Kidney (tissue), 14 donors: ENCODE results near the gene BRINP2. TPM values are rescaled to one million over a fixed set of nuclear protein-coding genes. Genes with fewer than 3 reads are reported as not detected.

ENCODE experiments used
- DNase-seq, 5 donors: peaks; one replicate each; pipeline ENCODE4 v3.0.0-alpha.2; 2013 to 2020
- FAIRE-seq: peaks from 2 replicates; lab custom pipeline; 2012; peaks lifted over from hg19 to GRCh38; lab: Jason Lieb, UNC
- H3K27ac ChIP-seq, 2 donors: one replicate each; pipeline ENCODE4 v1.7.0; 2013; ENCODE audit warnings: low read depth in 2 of 2, low read length in 2 of 2, inconsistent platforms in 1 of 2
- H3K27me3 ChIP-seq: one replicate; pipeline ENCODE4 v1.7.1; 2013; ENCODE audit warnings: low read length, inconsistent platforms; ENCODE audit not compliant: control insufficient read depth, insufficient read depth
- H3K36me3 ChIP-seq, 3 donors: one replicate each; pipeline versions ENCODE4 v1.7.0 to v1.7.1; 2013; ENCODE audit warnings: low read length in 3 of 3, control low read depth in 1 of 3, inconsistent platforms in 1 of 3; ENCODE audit not compliant: insufficient read depth in 3 of 3, control insufficient read depth in 2 of 3
- H3K4me1 ChIP-seq, 3 donors: one replicate each; pipeline versions ENCODE4 v1.7.0 to v1.7.1; 2013; ENCODE audit warnings: low read length in 3 of 3, inconsistent platforms in 1 of 3, low read depth in 1 of 3; ENCODE audit not compliant: control insufficient read depth in 2 of 3, insufficient read depth in 2 of 3
- H3K4me3 ChIP-seq, 3 donors: one replicate each; pipeline versions ENCODE4 v1.7.0 to v1.8.1; 2013; ENCODE audit warnings: low read length in 3 of 3, control low read depth in 1 of 3, inconsistent platforms in 1 of 3
- H3K9ac ChIP-seq, 3 donors: one replicate each; pipeline versions ENCODE4 v1.7.0 to v1.7.1; 2013; ENCODE audit warnings: low read length in 3 of 3, control low read depth in 1 of 3, inconsistent platforms in 1 of 3
- H3K9me3 ChIP-seq, 3 donors: one replicate each; pipeline versions ENCODE4 v1.7.0 to v1.7.1; 2013; ENCODE audit warnings: low read length in 3 of 3, control low read depth in 1 of 3, inconsistent platforms in 1 of 3; ENCODE audit not compliant: control insufficient read depth in 2 of 3, insufficient read depth in 1 of 3
- intact Hi-C: fragments of 100-400 bp; cut with DNase I; formaldehyde crosslinking; loops from one replicate; pipeline ENCODE4 v1.11.1; 2022
- polyA plus RNA-seq: library from polyadenylated mRNA; stranded (reverse); fragments of 350-450 nt; fragmentation: Illumina TruSeq; extraction: RNeasy Lipid Tissue Mini Kit (QIAGEN cat#74804); gene quantifications from one replicate; pipeline ENCODE4 v1.2.3, GENCODE V29; 2014; ENCODE audit warnings: low read depth, low replicate concordance; ENCODE audit not compliant: insufficient read depth
- total RNA-seq: library from RNA; stranded (reverse); fragmentation: NEBNext Ultra II Directional; extraction: Animal tissue kit (Norgen Biotek cat#: 25700); gene quantifications from one replicate; pipeline ENCODE4 v1.2.1, GENCODE V29; 2021
- TF ChIP-seq, protein P1 (sequence below): IDR thresholded peaks from 3 replicates; pipeline ENCODE4 v1.5.1; 2012; ENCODE audit warnings: mild to moderate bottlenecking, moderate library complexity, borderline replicate concordance; ENCODE audit not compliant: insufficient read depth; ENCODE audit errors: extremely low read depth
- donor health status: control.
- donor health status: control.
- donor health status: control.
- donor health status: control.
- donor health status: control.
- donor health status: DM: yes; HTN: yes; CAD: no.
- donor health status: Normal renal cell carcinoma (clear cell type).

The BRINP2 gene
- total and polyA plus RNA-seq, 2 donors from 2014 or later = not detected

DNA sequence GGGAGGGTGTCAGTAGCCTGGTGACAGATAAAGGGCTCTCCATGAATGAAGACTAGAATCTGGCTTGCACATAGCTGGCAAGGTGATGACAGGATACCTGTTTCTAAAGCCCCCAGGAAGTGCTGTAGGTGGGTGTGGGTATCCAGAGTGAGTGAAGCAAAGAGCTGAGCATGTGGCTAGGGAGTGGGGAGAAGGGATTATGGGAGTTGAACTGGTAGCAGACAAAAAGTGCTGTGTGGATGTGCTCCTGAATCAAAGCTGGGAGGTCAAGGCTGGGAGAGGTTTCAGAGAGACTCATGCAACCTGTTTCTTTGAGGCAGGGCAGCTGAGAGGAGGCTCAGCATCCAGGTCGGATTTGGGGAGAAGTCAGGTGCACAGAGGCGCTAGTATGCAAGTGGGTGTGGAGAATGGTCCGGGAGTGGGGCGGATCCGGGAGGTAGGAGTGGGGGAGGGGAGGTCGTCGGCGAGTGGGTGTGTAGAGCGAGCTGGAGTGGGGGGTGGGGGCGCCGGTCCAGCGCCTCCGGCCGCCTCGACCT is 6.8 kb upstream of the BRINP2 start:
- Histone ChIP-seq H3K36me3 (no peaks in the 10 kb centered on the region), H3K9ac (no peak overlapping the region), H3K27ac (no peak overlapping the region), H3K9me3 (no peaks in the 10 kb centered on the region), H3K4me1 (peaks cover 0 to 3% (median 0%) of the 10 kb centered on the region in 3 donors), H3K27me3 (peaks cover 20% of the 10 kb centered on the region), H3K4me3 (peak overlapping the region in 2 of 3 donors; percentile 23 to 42)
- intact Hi-C loops = no loop called here
- TF ChIP-seq, protein P1, sequence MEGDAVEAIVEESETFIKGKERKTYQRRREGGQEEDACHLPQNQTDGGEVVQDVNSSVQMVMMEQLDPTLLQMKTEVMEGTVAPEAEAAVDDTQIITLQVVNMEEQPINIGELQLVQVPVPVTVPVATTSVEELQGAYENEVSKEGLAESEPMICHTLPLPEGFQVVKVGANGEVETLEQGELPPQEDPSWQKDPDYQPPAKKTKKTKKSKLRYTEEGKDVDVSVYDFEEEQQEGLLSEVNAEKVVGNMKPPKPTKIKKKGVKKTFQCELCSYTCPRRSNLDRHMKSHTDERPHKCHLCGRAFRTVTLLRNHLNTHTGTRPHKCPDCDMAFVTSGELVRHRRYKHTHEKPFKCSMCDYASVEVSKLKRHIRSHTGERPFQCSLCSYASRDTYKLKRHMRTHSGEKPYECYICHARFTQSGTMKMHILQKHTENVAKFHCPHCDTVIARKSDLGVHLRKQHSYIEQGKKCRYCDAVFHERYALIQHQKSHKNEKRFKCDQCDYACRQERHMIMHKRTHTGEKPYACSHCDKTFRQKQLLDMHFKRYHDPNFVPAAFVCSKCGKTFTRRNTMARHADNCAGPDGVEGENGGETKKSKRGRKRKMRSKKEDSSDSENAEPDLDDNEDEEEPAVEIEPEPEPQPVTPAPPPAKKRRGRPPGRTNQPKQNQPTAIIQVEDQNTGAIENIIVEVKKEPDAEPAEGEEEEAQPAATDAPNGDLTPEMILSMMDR = no peak
- DNase-seq = peak in 2 of 5 donors; percentile 24 to 29
- no peak for FAIRE-seq

DNA sequence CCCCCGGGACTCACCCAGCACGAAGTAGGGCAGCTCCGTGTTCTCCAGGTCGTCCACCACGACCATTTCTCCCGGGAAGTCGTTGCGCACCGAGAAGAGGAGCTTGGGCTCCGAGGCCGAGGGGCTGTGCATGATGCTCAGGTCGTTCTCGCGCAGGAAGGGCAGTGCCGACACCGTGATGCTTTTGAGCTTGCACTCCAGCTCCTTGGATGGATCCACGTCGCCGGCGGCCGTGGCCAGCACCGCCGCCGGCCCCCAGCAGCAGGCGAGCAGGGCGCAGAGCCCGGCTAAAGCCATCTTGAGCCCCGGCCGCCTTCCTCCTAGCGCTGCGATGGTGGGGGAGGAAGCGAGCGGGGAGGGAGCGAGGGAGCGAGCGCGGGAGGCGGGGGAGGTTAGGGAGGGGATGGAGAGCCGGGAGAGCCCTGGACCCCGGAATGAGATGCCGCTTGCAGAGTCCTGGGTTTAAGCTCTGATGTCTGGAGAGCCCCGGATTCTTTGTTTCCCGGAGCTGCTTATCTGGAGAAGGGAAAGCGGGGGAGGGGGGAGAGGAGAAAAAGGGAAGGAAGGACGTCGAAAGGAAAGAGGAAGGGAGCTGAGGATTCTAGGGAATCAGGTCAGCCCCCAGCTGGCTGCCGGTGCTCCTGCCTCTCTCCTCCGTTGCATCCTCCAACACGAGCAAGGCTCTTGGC is 6.2 kb upstream of the BRINP2 start, which contains the start of gene ASTN1:
Gene ASTN1, minus strand, starts transcription at position 333 of the 689 bp plus-strand sequence. Its CDS starts 36 bp downstream, at position 297.
- DNase-seq (peak; percentile 57 to 75 (median 72)), FAIRE-seq (no peak)
- H3K27me3 ChIP-seq = peaks cover 22% of the 10 kb centered on the region
- peak within 1 kb of the TSS in 2 of 3 donors; percentile 23 to 42 for H3K4me3 ChIP-seq
- H3K4me1 ChIP-seq = peaks cover 0 to 3% (median 0%) of the 10 kb centered on the region in 3 donors
- TF ChIP-seq, protein P1 = no peak
- no peak within 1 kb of the TSS for H3K27ac ChIP-seq
- H3K36me3 ChIP-seq = no peaks in the 10 kb centered on the region
- no peaks in the 10 kb centered on the region for H3K9me3 ChIP-seq
- no peak within 1 kb of the TSS for H3K9ac ChIP-seq
- intact Hi-C loops = no loop called here

DNA sequence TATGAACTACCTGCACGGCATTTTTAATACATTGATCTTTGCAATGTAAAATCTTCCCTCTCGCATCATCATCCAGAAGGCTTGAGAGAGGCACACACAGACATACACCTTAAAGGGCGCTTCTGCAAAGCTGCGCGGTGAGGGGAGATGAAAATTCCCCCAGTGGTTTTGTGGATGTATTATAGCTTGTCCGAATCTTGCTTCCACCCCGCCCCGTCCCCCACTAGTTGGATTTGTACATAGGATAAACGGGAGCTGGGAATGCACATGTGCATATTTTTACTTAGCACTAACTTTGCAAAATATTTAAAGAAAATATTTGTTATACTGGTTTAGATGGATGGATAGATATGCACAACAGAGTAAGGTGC is 5.7 kb upstream of the BRINP2 start:
- intact Hi-C loops = no loop called here
- peaks cover 26% of the 10 kb centered on the region for H3K27me3 ChIP-seq

More for the DNA sequence above, 5.7 kb upstream of the BRINP2 start:
- peaks cover 0 to 3% (median 0%) of the 10 kb centered on the region in 3 donors for H3K4me1 ChIP-seq
- peak in 1 of 5 donors; percentile 39 for DNase-seq
- no peak for FAIRE-seq
- TF ChIP-seq, protein P1 = no peak
- H3K4me3 ChIP-seq = peak overlapping the region in 1 of 3 donors; percentile 17
- H3K9me3 ChIP-seq = no peaks in the 10 kb centered on the region
- no peaks in the 10 kb centered on the region for H3K36me3 ChIP-seq
- no peak overlapping the region for H3K27ac ChIP-seq
- no peak overlapping the region for H3K9ac ChIP-seq
